Caco-2 (cell line): ENCODE measurements around the gene USP19. TPM values are rescaled to one million over a fixed set of nuclear protein-coding genes. Genes with fewer than 3 reads are reported as not detected.

Experiments used
- BruUV-seq: library from RNA; stranded (reverse); fragments of 400-500 nt; replicated peaks from 2 replicates; lab custom pipeline; 2021; lab: Mats Ljungman, UMichigan
- CTCF ChIA-PET: fragments of 300-600 bp; sonication (Branson Sonifier 250); formaldehyde crosslinking; loops from one replicate; lab custom pipeline; 2022; ENCODE audit warnings: antibody characterized with exemption; lab: Charles Lee
- POLR2A ChIA-PET: fragments of 300-600 bp; sonication (Branson Sonifier 250); formaldehyde crosslinking; loops from one replicate; lab custom pipeline; 2022; ENCODE audit warnings: antibody characterized with exemption; lab: Charles Lee
- DNase-seq, 2 experiments: peaks; one replicate each; pipeline versions ENCODE4 v3.0.0 to v3.0.0-alpha.2; 2020 to 2022
- H3K27me3 ChIP-seq: replicated peaks from 2 replicates; pipeline ENCODE4 v1.6.0; 2011; ENCODE audit warnings: low read length; ENCODE audit not compliant: control insufficient read depth, insufficient read depth
- H3K36me3 ChIP-seq: 2 replicates; pipeline ENCODE4 v1.5.1; 2011; ENCODE audit warnings: low read length; ENCODE audit not compliant: control insufficient read depth, insufficient read depth
- H3K4me1 ChIP-seq: fragments of 250-450 bp; sonication (Bioruptor Pico); 2 replicates; pipeline ENCODE4 v1.5.1; 2020; ENCODE audit warnings: mild to moderate bottlenecking
- H3K4me3 ChIP-seq: 2 replicates; pipeline ENCODE4 v1.5.1; 2011; ENCODE audit warnings: low read depth, mild to moderate bottlenecking, control low read depth, low read length
- H3K9me3 ChIP-seq: fragments of 250-450 bp; sonication (Bioruptor Pico); 2 replicates; pipeline ENCODE4 v1.5.1; 2020; ENCODE audit warnings: mild to moderate bottlenecking, moderate library complexity
- H3K27ac Mint-ChIP-seq: one replicate; pipeline ENCODE4 v1.8.0; 2022; ENCODE audit warnings: mixed read lengths; ENCODE audit not compliant: unreplicated experiment
- H3K27me3 Mint-ChIP-seq: one replicate; pipeline ENCODE4 v1.8.0; 2022; ENCODE audit warnings: mixed read lengths; ENCODE audit not compliant: insufficient read depth, unreplicated experiment
- H3K36me3 Mint-ChIP-seq: one replicate; pipeline ENCODE4 v1.8.0; 2022; ENCODE audit warnings: mild to moderate bottlenecking, mixed read lengths; ENCODE audit not compliant: insufficient read depth, unreplicated experiment
- H3K4me1 Mint-ChIP-seq: one replicate; pipeline ENCODE4 v1.8.0; 2022; ENCODE audit warnings: low read depth, mixed read lengths; ENCODE audit not compliant: unreplicated experiment
- H3K4me3 Mint-ChIP-seq: one replicate; pipeline ENCODE4 v1.8.0; 2022; ENCODE audit warnings: mild to moderate bottlenecking, moderate library complexity, mixed read lengths; ENCODE audit not compliant: unreplicated experiment
- H3K9me3 Mint-ChIP-seq: one replicate; pipeline ENCODE4 v1.8.0; 2022; ENCODE audit warnings: mixed read lengths; ENCODE audit not compliant: unreplicated experiment
- CTCF ChIP-seq, 2 experiments: fragments of 200-600 bp in 1 of 2; IDR thresholded peaks; 1 replicate in 1 of 2; 2 replicates in 1 of 2; pipeline versions ENCODE4 v1.5.1 to v1.8.0; 2011 to 2022; ENCODE audit warnings: antibody characterized with exemption in 1 of 2, control low read depth in 1 of 2, inconsistent platforms in 1 of 2, low read depth in 1 of 2, low read length in 1 of 2, mild to moderate bottlenecking in 1 of 2, moderate library complexity in 1 of 2; ENCODE audit not compliant: insufficient read depth in 1 of 2, severe bottlenecking in 1 of 2, unreplicated experiment in 1 of 2
- intact Hi-C: fragments of 100-400 bp; cut with micrococcal nuclease; formaldehyde crosslinking; loops from one replicate; pipeline ENCODE4 v1.10.0; 2022; ENCODE audit not compliant: unreplicated experiment
- total RNA-seq: library from RNA; stranded (reverse); gene quantifications from 2 replicates; pipeline ENCODE4 v1.2.3, GENCODE V29; 2022

USP19 gene
- total RNA-seq, 1 experiment from 2014 or later, result 55.9 TPM

- no peaks in the 10 kb centered on the region for H3K4me1 ChIP-seq
- Mint-ChIP-seq H3K27me3 (no peaks in the 10 kb centered on the region), H3K4me3 (no peak overlapping the region), H3K4me1 (no peaks in the 10 kb centered on the region), H3K27ac (no peak overlapping the region), H3K9me3 (no peaks in the 10 kb centered on the region), H3K36me3 (no peaks in the 10 kb centered on the region)
- no TSS peak for BruUV-seq
- ChIA-PET POLR2A (interaction anchor here (1.1 kb wide), 1 partner anchor 150 kb away, joined by 3 read pairs; the partner anchor contains the start of gene WDR6), CTCF (interaction anchor here (0.8 to 1.2 kb wide), 2 partner anchors 63 to 169 kb away, joined by 3 to 5 read pairs; partner anchors contain the start of gene QRICH1)
- no peaks in the 10 kb centered on the region for H3K36me3 ChIP-seq
- no peak overlapping the region for H3K4me3 ChIP-seq
- no peaks in the 10 kb centered on the region for H3K9me3 ChIP-seq
- H3K27me3 ChIP-seq, result no peaks in the 10 kb centered on the region
- DNase-seq, result no peak
- intact Hi-C loops, result loop anchor here (10.0 kb wide), 1 partner anchor 132 kb away; the partner anchor contains the start of genes IMPDH2 and NDUFAF3
- TF ChIP-seq CTCF (IDR thresholded peaks at IDR 0.05; ENCODE audit: insufficient read depth in 1 of 2, low read depth in 1 of 2, low read length in 1 of 2, severe bottlenecking in 1 of 2, unreplicated experiment in 1 of 2), result no peak
Observed at GRCh38 chr3:49157289-49157688, 36.7 kb upstream of the USP19 start.

GRCh38 chr3:49153349-49153912 lies 32.8 kb upstream of the USP19 start:
- no peak for TF ChIP-seq CTCF (IDR thresholded peaks at IDR 0.05; ENCODE audit: insufficient read depth in 1 of 2, low read depth in 1 of 2, low read length in 1 of 2, severe bottlenecking in 1 of 2, unreplicated experiment in 1 of 2)
- no peaks in the 10 kb centered on the region for H3K4me1 ChIP-seq
- ChIA-PET CTCF (interaction anchor here (0.7 kb wide), 1 partner anchor 302 kb away, joined by 3 read pairs; no protein-coding TSS in a partner anchor), POLR2A (no interaction called here)
- DNase-seq, result no peak
- Mint-ChIP-seq H3K27me3 (no peaks in the 10 kb centered on the region), H3K4me3 (no peak overlapping the region), H3K9me3 (no peaks in the 10 kb centered on the region), H3K4me1 (no peaks in the 10 kb centered on the region), H3K27ac (no peak overlapping the region), H3K36me3 (no peaks in the 10 kb centered on the region)
- intact Hi-C loops, result loop anchor here (10.0 kb wide), 1 partner anchor 129 kb away; the partner anchor contains the start of genes IMPDH2 and NDUFAF3
- H3K36me3 ChIP-seq, result no peaks in the 10 kb centered on the region
- no peaks in the 10 kb centered on the region for H3K27me3 ChIP-seq
- no TSS peak for BruUV-seq
- no peaks in the 10 kb centered on the region for H3K9me3 ChIP-seq
- no peak overlapping the region for H3K4me3 ChIP-seq

- BruUV-seq, result no TSS peak
- no peaks in the 10 kb centered on the region for H3K36me3 Mint-ChIP-seq
- H3K27ac Mint-ChIP-seq, result no peak overlapping the region
- H3K4me3 ChIP-seq, result no peak overlapping the region
- no peaks in the 10 kb centered on the region for H3K4me1 Mint-ChIP-seq
- no peak for TF ChIP-seq CTCF (IDR thresholded peaks at IDR 0.05; ENCODE audit: insufficient read depth in 1 of 2, low read depth in 1 of 2, low read length in 1 of 2, severe bottlenecking in 1 of 2, unreplicated experiment in 1 of 2)
- no peaks in the 10 kb centered on the region for H3K36me3 ChIP-seq
- intact Hi-C loops, result loop anchor here (10.0 kb wide), 1 partner anchor 127 kb away; the partner anchor contains the start of genes IMPDH2 and NDUFAF3
- no peak for DNase-seq
- ChIA-PET POLR2A (no interaction called here), CTCF (no interaction called here)
- no peaks in the 10 kb centered on the region for H3K27me3 Mint-ChIP-seq
- no peaks in the 10 kb centered on the region for H3K27me3 ChIP-seq
- no peaks in the 10 kb centered on the region for H3K9me3 ChIP-seq
- no peak overlapping the region for H3K4me3 Mint-ChIP-seq
- H3K4me1 ChIP-seq, result no peaks in the 10 kb centered on the region
- H3K9me3 Mint-ChIP-seq, result no peaks in the 10 kb centered on the region
Observed at GRCh38 chr3:49151610-49152009, 31.0 kb upstream of the USP19 start.
